Omental fat pad (tissue), 4 donors: ENCODE measurements around the gene LRRC8B. TPM values are rescaled to one million over a fixed set of nuclear protein-coding genes. Genes with fewer than 3 reads are reported as not detected.
A peak's percentile ranks its signal among the peaks of the same experiment; 100 is the strongest.

ENCODE experiments used
- ATAC-seq: fragments of 150-250 bp; one replicate; pipeline ENCODE4 v1.9.1; 2016; ENCODE audit warnings: mild to moderate bottlenecking, moderate library complexity; ENCODE audit not compliant: low FRiP score
- DNase-seq: peaks from one replicate; pipeline ENCODE4 v3.0.0-alpha.2; 2019; ENCODE audit warnings: low spot score
- total RNA-seq, 4 donors: library from RNA; depleted of rRNA; stranded (reverse); fragments of >200 nt; gene quantifications; one replicate each; pipeline ENCODE4 v1.1.0, GENCODE V29; 2016
- TF ChIP-seq, protein P1 (sequence below), 3 donors: fragments of 450-650 bp; IDR thresholded peaks; one replicate each; pipeline ENCODE4 v1.5.1; 2016 to 2017; ENCODE audit warnings: antibody characterized with exemption in 3 of 3, mild to moderate bottlenecking in 3 of 3, moderate library complexity in 2 of 3

LRRC8B gene
- total RNA-seq, 4 donors from 2014 or later: 5.7 to 30.3 (median 10.7) TPM

DNA sequence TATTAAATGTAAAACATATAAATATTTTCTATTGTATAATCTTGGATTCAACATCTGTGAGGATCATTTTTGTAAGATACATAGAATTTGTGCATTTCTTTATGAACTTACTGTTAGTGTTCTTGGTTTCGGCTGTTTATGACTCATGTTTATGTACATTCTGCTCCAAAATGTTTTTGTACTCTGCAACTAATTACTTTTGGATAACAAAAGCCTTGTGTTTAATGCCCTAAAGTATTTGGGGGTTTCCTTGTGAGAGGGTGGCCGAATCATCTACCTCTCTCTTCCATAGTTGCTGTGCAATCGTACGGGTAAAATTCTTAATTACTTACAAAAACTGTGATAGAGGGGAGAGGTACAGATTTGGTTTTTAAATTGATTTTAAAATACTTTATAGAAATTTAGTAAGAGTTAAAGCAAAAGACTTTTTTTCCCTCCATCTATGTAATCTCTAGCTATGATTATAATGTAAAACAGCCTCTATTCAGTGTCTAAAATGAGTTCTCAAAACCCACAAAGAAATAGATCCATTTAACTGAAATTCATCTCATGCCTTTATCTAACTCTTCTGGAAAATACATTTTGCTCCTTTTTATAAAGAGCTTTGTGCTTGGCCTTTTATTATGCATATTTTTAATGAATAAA, 69.6 kb downstream of the LRRC8B start:
- ATAC-seq (no peak), DNase-seq (no peak)
- TF ChIP-seq, protein P1, sequence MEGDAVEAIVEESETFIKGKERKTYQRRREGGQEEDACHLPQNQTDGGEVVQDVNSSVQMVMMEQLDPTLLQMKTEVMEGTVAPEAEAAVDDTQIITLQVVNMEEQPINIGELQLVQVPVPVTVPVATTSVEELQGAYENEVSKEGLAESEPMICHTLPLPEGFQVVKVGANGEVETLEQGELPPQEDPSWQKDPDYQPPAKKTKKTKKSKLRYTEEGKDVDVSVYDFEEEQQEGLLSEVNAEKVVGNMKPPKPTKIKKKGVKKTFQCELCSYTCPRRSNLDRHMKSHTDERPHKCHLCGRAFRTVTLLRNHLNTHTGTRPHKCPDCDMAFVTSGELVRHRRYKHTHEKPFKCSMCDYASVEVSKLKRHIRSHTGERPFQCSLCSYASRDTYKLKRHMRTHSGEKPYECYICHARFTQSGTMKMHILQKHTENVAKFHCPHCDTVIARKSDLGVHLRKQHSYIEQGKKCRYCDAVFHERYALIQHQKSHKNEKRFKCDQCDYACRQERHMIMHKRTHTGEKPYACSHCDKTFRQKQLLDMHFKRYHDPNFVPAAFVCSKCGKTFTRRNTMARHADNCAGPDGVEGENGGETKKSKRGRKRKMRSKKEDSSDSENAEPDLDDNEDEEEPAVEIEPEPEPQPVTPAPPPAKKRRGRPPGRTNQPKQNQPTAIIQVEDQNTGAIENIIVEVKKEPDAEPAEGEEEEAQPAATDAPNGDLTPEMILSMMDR (IDR thresholded peaks at IDR 0.05): no peak

DNA sequence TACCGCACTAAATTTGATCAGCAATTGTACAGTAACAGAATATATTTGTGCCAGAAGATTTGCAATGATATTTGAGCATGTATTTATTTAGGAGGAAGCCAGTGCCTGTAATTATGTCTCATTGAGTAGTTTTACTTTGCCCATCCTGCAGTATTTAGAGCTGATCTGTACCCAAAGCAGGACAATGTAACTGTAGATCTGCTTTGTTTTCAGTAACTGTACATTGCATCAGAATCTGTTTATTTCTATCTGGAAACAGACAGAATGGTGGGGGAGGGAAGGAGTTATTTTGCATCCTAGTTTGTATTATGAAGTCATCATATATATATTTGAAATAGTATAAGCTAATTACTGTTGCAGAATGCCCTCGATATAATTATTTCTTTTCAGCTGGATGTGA, 72.1 kb downstream of the LRRC8B start:
- TF ChIP-seq, protein P1 (IDR thresholded peaks at IDR 0.05): no peak
- DNase-seq (no peak), ATAC-seq (no peak)

- TF ChIP-seq, protein P1 (IDR thresholded peaks at IDR 0.05): peak in 1 of 3 donors; percentile 37
- ATAC-seq: no peak
These were observed 74.1 kb downstream of the LRRC8B start for GRCh38 chr1:89598450-89599331.

GRCh38 chr1:89599332-89599630, 74.7 kb downstream of the LRRC8B start:
- no peak for DNase-seq
- ATAC-seq: no peak
- TF ChIP-seq, protein P1 (IDR thresholded peaks at IDR 0.05): no peak

More at GRCh38 chr1:89598450-89599331, 74.1 kb downstream of the LRRC8B start:
- DNase-seq: no peak

- no peak for ATAC-seq
- no peak for DNase-seq
- TF ChIP-seq, protein P1 (IDR thresholded peaks at IDR 0.05): no peak
These were observed 76.0 kb downstream of the LRRC8B start for GRCh38 chr1:89600451-89601224.

- TF ChIP-seq, protein P1 (IDR thresholded peaks at IDR 0.05): no peak
- DNase-seq (no peak), ATAC-seq (no peak)
These were observed 78.3 kb downstream of the LRRC8B start for GRCh38 chr1:89602871-89603404.
